MCF 10A (cell line): ENCODE measurements around the gene ERMARD. TPM values are rescaled to one million over a fixed set of nuclear protein-coding genes. Genes with fewer than 3 reads are reported as not detected.

Experiments used
- BruUV-seq: library from RNA; stranded (reverse); fragments of 400-500 nt; replicated peaks from 2 replicates; lab custom pipeline; 2021; lab: Mats Ljungman, UMichigan
- CTCF ChIA-PET: fragments of 300-600 bp; sonication (Branson Sonifier 250); formaldehyde crosslinking; extraction: SDS; loops from one replicate; lab custom pipeline; 2021; ENCODE audit warnings: antibody characterized with exemption, inconsistent platforms; lab: Yijun Ruan, JAX
- POLR2A ChIA-PET: fragments of 300-600, 350-650 bp; sonication (Branson Sonifier 250); formaldehyde crosslinking; extraction: SDS; loops from one replicate; lab custom pipeline; 2020; ENCODE audit warnings: antibody characterized with exemption, inconsistent platforms; lab: Yijun Ruan, JAX
- DNase-seq: peaks from one replicate; pipeline ENCODE4 v3.0.0-alpha.2; 2018; ENCODE audit not compliant: unreplicated experiment
- H3K27ac Mint-ChIP-seq: one replicate; pipeline ENCODE4 v1.8.0; 2022; ENCODE audit warnings: mild to moderate bottlenecking, low read depth, mixed read lengths; ENCODE audit not compliant: unreplicated experiment
- H3K27me3 Mint-ChIP-seq: one replicate; pipeline ENCODE4 v1.8.0; 2022; ENCODE audit warnings: mixed read lengths; ENCODE audit not compliant: insufficient read depth, unreplicated experiment
- H3K36me3 Mint-ChIP-seq: one replicate; pipeline ENCODE4 v1.8.0; 2022; ENCODE audit warnings: mild to moderate bottlenecking, moderate library complexity, mixed read lengths; ENCODE audit not compliant: insufficient read depth, unreplicated experiment
- H3K4me1 Mint-ChIP-seq: one replicate; pipeline ENCODE4 v1.8.0; 2022; ENCODE audit warnings: mixed read lengths; ENCODE audit not compliant: insufficient read depth, unreplicated experiment
- H3K4me3 Mint-ChIP-seq: one replicate; pipeline ENCODE4 v1.8.0; 2022; ENCODE audit warnings: mild to moderate bottlenecking, moderate library complexity, mixed read lengths; ENCODE audit not compliant: unreplicated experiment
- H3K9me3 Mint-ChIP-seq: one replicate; pipeline ENCODE4 v1.8.0; 2022; ENCODE audit warnings: mixed read lengths; ENCODE audit not compliant: unreplicated experiment
- intact Hi-C: fragments of 100-400 bp; cut with micrococcal nuclease; formaldehyde crosslinking; loops from 2 replicates; pipeline ENCODE4 v1.14.1; 2022
- total RNA-seq: library from RNA; stranded (reverse); gene quantifications from 2 replicates; pipeline ENCODE4 v1.2.3, GENCODE V29; 2022
- TF ChIP-seq, protein P1 (sequence below): fragments of 200-600 bp; IDR thresholded peaks from one replicate; pipeline ENCODE4 v1.8.0; 2022; ENCODE audit warnings: antibody characterized with exemption, mild to moderate bottlenecking; ENCODE audit not compliant: unreplicated experiment

The ERMARD gene
- total RNA-seq, 1 experiment from 2014 or later, result 42.8 TPM

DNA sequence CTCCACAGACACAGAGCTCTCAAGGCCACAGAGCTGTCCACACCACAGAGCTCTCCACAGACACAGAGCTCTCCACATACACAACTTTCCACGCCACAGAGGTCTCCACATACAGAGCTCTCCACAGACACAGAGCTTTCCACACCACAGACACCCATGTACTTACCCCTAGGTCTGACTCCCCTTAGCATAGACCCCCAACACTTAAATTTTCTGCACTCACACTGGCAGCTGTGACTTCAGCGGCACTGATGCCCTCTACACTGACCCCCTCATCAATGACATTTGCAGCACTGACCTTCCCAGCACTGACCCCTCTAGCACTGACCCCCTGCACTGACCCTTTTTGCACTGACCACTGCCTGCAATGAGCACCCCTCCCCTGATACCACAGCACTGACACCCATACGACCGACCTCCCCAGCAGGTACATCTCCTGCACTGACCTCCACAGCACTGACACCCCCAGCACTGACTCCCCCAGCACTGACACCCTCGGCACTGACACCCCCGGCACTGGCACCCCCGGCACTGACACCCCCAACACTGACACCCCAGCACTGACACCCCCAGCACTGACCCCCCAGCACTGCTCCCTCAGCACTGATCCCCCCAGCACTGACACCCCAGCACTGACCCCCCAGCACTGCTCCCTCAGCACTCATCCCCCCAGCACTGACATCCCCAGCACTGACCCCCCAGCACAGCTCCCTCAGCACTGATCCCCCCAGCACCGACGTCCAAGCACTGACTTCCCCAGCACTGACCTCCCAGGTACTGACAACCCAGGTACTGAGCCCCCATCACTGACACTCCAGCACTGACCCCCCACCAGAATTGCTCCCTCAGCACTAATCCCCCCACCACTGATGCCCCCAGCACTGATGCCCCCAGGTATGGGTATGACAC, 56.5 kb downstream of the ERMARD start:
- Mint-ChIP-seq H3K27me3 (peaks cover 47% of the 10 kb centered on the region), H3K9me3 (no peaks in the 10 kb centered on the region), H3K4me3 (no peak overlapping the region), H3K36me3 (no peaks in the 10 kb centered on the region), H3K4me1 (no peaks in the 10 kb centered on the region), H3K27ac (no peak overlapping the region)
- DNase-seq, result no peak
- CTCF ChIA-PET, result interaction anchor here (0.6 to 2.7 kb wide), 4 partner anchors 15 to 721 kb away, joined by 3 to 17 read pairs (median 4); no protein-coding TSS in a partner anchor
- TF ChIP-seq, protein P1, sequence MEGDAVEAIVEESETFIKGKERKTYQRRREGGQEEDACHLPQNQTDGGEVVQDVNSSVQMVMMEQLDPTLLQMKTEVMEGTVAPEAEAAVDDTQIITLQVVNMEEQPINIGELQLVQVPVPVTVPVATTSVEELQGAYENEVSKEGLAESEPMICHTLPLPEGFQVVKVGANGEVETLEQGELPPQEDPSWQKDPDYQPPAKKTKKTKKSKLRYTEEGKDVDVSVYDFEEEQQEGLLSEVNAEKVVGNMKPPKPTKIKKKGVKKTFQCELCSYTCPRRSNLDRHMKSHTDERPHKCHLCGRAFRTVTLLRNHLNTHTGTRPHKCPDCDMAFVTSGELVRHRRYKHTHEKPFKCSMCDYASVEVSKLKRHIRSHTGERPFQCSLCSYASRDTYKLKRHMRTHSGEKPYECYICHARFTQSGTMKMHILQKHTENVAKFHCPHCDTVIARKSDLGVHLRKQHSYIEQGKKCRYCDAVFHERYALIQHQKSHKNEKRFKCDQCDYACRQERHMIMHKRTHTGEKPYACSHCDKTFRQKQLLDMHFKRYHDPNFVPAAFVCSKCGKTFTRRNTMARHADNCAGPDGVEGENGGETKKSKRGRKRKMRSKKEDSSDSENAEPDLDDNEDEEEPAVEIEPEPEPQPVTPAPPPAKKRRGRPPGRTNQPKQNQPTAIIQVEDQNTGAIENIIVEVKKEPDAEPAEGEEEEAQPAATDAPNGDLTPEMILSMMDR, result no peak
- no TSS peak for BruUV-seq
- intact Hi-C loops, result no loop called here
- POLR2A ChIA-PET, result interaction anchor here (1.2 kb wide), 1 partner anchor 18 kb away, joined by 3 read pairs; no protein-coding TSS in a partner anchor

- Mint-ChIP-seq H3K4me1 (no peaks in the 10 kb centered on the region), H3K4me3 (no peak overlapping the region), H3K27ac (no peak overlapping the region), H3K27me3 (peaks cover 41% of the 10 kb centered on the region), H3K9me3 (no peaks in the 10 kb centered on the region), H3K36me3 (no peaks in the 10 kb centered on the region)
- DNase-seq, result no peak
- BruUV-seq, result no TSS peak
- TF ChIP-seq, protein P1, result no peak
- ChIA-PET POLR2A (no interaction called here), CTCF (no interaction called here)
- intact Hi-C loops, result no loop called here
Observed at GRCh38 chr6:169808608-169808967, 57.2 kb downstream of the ERMARD start.

GRCh38 chr6:169809386-169809785, 58.0 kb downstream of the ERMARD start:
- Mint-ChIP-seq H3K4me1 (no peaks in the 10 kb centered on the region), H3K4me3 (no peak overlapping the region), H3K36me3 (no peaks in the 10 kb centered on the region), H3K27ac (no peak overlapping the region), H3K27me3 (peaks cover 33% of the 10 kb centered on the region), H3K9me3 (no peaks in the 10 kb centered on the region)
- DNase-seq, result no peak
- intact Hi-C loops, result no loop called here
- ChIA-PET CTCF (no interaction called here), POLR2A (no interaction called here)
- no TSS peak for BruUV-seq
- TF ChIP-seq, protein P1, result no peak

GRCh38 chr6:169810066-169810989, 58.9 kb downstream of the ERMARD start:
- Mint-ChIP-seq H3K4me1 (no peaks in the 10 kb centered on the region), H3K9me3 (peaks cover 3% of the 10 kb centered on the region), H3K4me3 (no peak overlapping the region), H3K27ac (no peak overlapping the region), H3K36me3 (no peaks in the 10 kb centered on the region), H3K27me3 (peaks cover 30% of the 10 kb centered on the region)
- TF ChIP-seq, protein P1, result no peak
- intact Hi-C loops, result no loop called here
- DNase-seq, result no peak
- ChIA-PET POLR2A (no interaction called here), CTCF (interaction anchor here (1.8 kb wide), 1 partner anchor 21 kb away, joined by 5 read pairs; no protein-coding TSS in a partner anchor)
- BruUV-seq, result no TSS peak
